GM12801 (cell line): ENCODE results near the gene RNASE4.

Experiments used
- TF ChIP-seq, protein P1 (sequence below): IDR thresholded peaks from one replicate; pipeline ENCODE4 v1.5.1; 2011; ENCODE audit warnings: control low read depth; ENCODE audit not compliant: insufficient read length; ENCODE audit errors: extremely low read depth

RNASE4 gene

GRCh38 chr14:20726531-20726930, 42.2 kb downstream of the RNASE4 start:
- TF ChIP-seq, protein P1, sequence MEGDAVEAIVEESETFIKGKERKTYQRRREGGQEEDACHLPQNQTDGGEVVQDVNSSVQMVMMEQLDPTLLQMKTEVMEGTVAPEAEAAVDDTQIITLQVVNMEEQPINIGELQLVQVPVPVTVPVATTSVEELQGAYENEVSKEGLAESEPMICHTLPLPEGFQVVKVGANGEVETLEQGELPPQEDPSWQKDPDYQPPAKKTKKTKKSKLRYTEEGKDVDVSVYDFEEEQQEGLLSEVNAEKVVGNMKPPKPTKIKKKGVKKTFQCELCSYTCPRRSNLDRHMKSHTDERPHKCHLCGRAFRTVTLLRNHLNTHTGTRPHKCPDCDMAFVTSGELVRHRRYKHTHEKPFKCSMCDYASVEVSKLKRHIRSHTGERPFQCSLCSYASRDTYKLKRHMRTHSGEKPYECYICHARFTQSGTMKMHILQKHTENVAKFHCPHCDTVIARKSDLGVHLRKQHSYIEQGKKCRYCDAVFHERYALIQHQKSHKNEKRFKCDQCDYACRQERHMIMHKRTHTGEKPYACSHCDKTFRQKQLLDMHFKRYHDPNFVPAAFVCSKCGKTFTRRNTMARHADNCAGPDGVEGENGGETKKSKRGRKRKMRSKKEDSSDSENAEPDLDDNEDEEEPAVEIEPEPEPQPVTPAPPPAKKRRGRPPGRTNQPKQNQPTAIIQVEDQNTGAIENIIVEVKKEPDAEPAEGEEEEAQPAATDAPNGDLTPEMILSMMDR, result no peak

GRCh38 chr14:20730891-20731290, 46.5 kb downstream of the RNASE4 start:
- TF ChIP-seq, protein P1, result no peak

DNA sequence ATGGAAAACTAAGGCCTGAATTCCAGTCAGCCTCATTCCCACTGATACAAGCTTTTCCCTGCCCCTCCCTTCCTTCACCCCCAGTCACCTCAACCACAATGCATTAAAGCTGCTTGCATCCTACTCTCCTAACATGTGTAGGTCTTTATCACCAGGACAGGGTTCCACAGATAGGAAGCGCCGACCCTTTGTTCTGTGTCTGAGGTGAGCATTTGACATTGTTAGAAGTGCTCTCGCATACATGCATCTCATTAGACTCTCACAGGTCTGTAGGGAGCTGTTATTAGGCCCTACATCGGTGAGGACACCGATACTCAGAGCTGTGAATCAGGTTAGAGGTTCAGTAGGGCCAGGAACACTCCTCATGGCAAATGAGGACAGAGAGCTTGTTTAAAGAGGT, 48.1 kb downstream of the RNASE4 start:
- TF ChIP-seq, protein P1, result no peak

- TF ChIP-seq, protein P1, result no peak
Observed at GRCh38 chr14:20732979-20733635, 48.7 kb downstream of the RNASE4 start.

GRCh38 chr14:20733684-20734429, 49.5 kb downstream of the RNASE4 start:
- TF ChIP-seq, protein P1, result no peak

DNA sequence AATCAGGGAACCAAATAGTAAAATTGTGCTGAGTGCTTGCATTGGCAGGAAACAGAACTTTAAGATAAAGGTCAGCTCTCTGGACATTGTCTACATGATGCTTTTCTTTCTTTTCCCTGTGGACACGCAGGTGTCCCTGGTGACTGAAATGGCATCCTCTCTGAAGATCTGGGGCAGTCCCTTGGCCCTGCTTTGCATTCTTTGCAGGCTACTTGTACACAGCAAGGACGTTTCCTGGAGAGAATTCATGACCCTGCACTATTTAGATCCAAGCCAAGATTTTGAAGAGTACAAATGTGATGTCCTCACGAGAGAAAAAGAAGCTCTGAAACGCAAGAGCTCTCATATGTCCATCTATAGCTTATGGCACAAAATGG, 50.1 kb downstream of the RNASE4 start:
- TF ChIP-seq, protein P1, result no peak

- TF ChIP-seq, protein P1, result no peak
Observed at GRCh38 chr14:20742132-20742531, 57.8 kb downstream of the RNASE4 start.
